ENCODE results near the gene PIP4P1.
A peak's percentile ranks its signal among the peaks of the same experiment; 100 is the strongest.
"Not testable (repeated sequence)": the region's sequence is repeated elsewhere in the genome, so short reads cannot be mapped to it uniquely, and the experiment has no call there.

Gene PIP4P1

GRCh38 chr14:20461225-20462141 lies at the start of gene PIP4P1:
TSS of gene PIP4P1 (minus strand) at chr14:20461434. CDS start at chr14:20461325, 109 bp downstream.
- peak; percentile 93 to 100 (median 99) for DNase-seq

DNA sequence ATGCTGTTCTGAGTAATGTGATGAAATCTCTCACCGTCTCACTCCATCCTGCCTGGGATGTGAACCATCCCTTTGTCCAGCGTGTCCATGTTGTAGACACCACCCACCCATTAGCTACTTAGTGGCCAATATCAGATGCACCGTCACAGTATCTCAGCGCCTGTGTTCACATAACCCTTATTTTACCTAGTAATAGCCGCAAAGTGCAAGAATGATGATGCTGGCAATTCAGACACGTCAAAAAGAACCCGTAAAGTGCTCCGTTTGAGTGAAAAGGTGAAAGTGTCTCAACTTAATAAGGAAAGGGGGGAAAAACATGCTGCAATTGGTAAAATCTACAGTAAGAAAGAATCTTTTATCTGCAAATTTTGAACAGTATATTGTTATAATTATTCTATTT lies 47.1 kb upstream of the PIP4P1 start:
- no peak for DNase-seq

DNA sequence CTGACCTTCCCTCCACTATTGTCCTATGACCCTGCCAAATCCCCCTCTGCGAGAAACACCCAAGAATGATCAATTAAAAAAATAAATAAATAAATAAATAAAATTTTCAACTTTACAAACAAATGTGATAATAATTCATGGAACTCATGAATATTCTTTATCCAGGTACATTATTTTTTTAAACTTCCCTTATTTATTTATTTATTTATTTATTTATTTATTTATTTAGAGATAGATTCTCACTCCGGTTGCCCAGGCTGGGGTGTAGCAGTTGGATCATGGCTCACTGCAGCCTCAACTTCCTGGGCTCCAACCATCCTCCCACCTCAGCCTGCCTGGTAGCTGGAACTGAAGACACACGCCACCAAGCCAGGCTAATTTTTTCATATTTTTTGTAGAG lies 46.3 kb upstream of the PIP4P1 start:
- DNase-seq = not testable (repeated sequence)

- not testable (repeated sequence) for DNase-seq
Observed at GRCh38 chr14:20506752-20507151, 45.5 kb upstream of the PIP4P1 start.

DNA sequence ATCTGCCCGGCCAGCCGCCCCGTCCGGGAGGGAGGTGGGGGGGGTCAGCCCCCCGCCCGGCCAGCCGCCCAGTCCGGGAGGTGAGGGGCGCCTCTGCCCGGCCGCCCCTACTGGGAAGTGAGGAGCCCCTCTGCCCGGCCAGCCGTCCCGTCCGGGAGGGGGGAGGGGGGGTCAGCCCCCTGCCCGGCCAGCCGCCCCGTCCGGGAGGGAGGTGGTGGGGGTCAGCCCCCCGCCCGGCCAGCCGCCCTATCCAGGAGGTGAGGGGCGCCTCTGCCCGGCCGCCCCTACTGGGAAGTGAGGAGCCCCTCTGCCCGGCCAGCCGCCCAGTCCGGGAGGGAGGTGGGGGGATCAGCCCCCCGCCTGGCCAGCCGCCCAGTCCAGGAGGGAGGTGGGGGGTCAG lies 45.0 kb upstream of the PIP4P1 start:
- DNase-seq = not testable (repeated sequence)

GRCh38 chr14:20503898-20504297 lies 42.7 kb upstream of the PIP4P1 start:
- DNase-seq = peak in 11 of 58 donors; percentile 0 to 28 (median 11)

GRCh38 chr14:20501346-20501745 lies 40.1 kb upstream of the PIP4P1 start:
- no peak for DNase-seq

GRCh38 chr14:20499881-20500280 lies 38.6 kb upstream of the PIP4P1 start:
- no peak for DNase-seq

- DNase-seq = no peak
Observed at GRCh38 chr14:20499108-20499507, 37.9 kb upstream of the PIP4P1 start.

- no peak for DNase-seq
Observed at GRCh38 chr14:20498622-20499021, 37.4 kb upstream of the PIP4P1 start.

- DNase-seq = no peak
Observed at GRCh38 chr14:20494935-20495766, 33.9 kb upstream of the PIP4P1 start.

DNA sequence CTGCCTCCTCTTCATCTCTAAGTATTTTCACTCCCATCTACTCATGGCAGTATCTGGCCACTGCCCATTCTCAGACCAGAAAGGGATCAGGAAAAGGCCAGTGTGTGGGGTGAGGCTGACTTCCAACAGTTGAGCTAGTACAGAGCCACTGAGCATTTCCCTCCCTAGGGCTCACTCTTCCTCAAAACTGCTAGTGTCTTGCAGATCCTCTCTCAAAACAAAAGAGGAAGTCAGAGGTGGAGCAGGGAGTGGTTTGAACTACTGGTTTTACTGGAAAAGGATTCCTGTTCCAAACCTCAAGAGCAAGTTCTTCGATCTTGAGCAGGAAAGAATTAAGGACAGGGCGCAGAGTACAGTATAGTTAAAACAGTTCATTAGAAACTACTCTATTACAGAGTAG lies 32.4 kb upstream of the PIP4P1 start:
- DNase-seq = peak in 5 of 58 donors; percentile 0 to 16 (median 4)

- DNase-seq = no peak
Observed at GRCh38 chr14:20492486-20492885, 31.3 kb upstream of the PIP4P1 start.

DNA sequence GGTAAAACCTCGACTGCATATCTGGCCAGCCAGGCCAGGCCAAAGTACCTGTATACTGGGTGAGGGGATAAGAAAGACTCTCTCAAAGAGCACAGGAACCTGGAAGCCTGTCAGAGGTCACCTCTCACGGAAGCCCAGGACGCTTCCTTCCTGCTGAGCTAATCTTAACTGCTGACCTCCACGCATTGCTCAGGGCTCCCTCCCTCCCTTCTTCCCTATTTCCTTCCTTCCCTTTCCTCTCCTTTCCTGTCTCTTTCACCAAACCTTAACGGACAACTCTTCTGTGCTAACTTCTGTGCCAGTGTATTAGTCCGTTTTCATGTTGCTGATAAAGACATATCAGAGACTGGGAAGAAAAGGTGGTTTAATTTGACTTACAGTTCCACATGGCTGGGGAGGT lies 29.3 kb upstream of the PIP4P1 start:
- DNase-seq = no peak

- DNase-seq = no peak
Observed at GRCh38 chr14:20489093-20489994, 28.1 kb upstream of the PIP4P1 start.

- no peak for DNase-seq
Observed at GRCh38 chr14:20487396-20487725, 26.1 kb upstream of the PIP4P1 start.

- DNase-seq = no peak
Observed at GRCh38 chr14:20486684-20487395, 25.6 kb upstream of the PIP4P1 start.

DNA sequence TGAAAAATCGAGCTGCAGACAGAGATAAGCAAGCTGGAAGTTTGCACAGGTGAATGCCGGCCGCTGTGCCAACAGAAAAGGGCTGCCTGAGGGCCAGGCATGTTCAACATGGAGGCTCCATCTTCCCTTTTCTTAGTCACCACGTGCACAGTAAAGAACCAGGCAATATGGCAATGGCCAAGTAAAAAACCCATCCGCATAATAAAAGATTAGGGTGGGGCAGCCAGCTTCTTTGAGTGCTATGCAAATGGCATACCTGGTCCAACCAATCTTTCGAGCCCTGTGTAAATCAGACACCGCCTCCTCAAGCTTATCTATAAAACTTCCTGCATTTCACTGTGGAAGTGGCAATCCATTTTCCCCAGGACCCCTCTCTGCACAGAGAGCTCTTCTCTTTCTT lies 24.7 kb upstream of the PIP4P1 start:
- no peak for DNase-seq

DNA sequence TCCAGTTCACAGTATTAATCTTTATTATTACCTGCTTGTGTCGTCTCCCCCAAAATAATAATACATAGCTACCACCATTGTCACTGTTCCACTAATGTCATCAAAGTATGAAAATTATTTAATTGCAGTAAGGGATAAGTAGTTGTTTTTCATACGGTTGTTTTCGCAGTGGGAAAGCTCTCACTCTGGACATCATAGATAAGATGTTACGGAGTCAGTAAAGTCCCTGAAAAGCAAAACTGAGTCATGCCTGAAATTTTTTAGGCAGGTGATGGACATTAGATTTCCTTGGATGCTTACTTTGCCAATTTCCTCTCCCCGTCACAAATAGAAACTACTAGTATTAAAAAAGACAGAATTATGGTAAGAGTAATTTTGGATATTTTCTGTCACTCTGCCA lies 21.1 kb upstream of the PIP4P1 start:
- no peak for DNase-seq

DNA sequence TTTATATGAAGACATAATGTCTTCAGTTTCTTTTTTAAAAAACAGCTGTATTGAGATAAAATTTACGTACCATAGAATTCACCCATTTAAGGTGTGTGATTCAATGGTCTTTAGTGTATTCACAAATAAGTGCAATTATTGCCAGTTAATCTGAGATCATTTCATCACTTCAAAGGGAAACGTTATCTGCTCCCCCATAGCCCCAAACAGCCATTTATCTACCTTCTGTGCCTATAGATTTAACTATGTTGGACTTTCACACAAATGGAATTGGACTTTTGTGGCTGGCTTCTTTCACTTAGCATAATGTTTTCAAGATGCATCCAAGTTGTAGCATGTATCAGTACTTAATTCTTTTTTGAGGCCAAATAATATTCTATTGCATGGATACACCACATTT lies 17.7 kb upstream of the PIP4P1 start:
- DNase-seq = no peak

Measured in anterior cingulate cortex (tissue), 58 donors.